Esophagus squamous epithelium (tissue), 5 donors: ENCODE measurements around the gene RHOC. TPM values are rescaled to one million over a fixed set of nuclear protein-coding genes. Genes with fewer than 3 reads are reported as not detected.

ENCODE experiments used
- DNase-seq: peaks from one replicate; lab custom pipeline; 2025; lab: John Stamatoyannopoulos, UW
- H3K27ac ChIP-seq, 4 donors: fragments of 200-600 bp; sonication (generic); one replicate each; pipeline ENCODE4 v1.5.1; 2016 to 2019; ENCODE audit warnings: mild to moderate bottlenecking in 1 of 4
- H3K27me3 ChIP-seq, 4 donors: fragments of 200-600 bp; sonication (generic); 1 replicate in 3 of 4; 2 replicates in 1 of 4; pipeline versions ENCODE4 v1.5.1 to v1.6.0; 2017 to 2021; ENCODE audit warnings: antibody characterized with exemption in 1 of 4
- H3K36me3 ChIP-seq, 3 donors: fragments of 200-600 bp; sonication (generic); one replicate each; pipeline ENCODE4 v1.5.1; 2016 to 2019
- H3K4me1 ChIP-seq, 3 donors: fragments of 200-600 bp; sonication (generic); one replicate each; pipeline ENCODE4 v1.5.1; 2017 to 2019
- H3K4me3 ChIP-seq, 4 donors: fragments of 200-600 bp; sonication (generic); 1 replicate in 3 of 4; 2 replicates in 1 of 4; pipeline ENCODE4 v1.5.1; 2016 to 2019; ENCODE audit warnings: mild to moderate bottlenecking in 2 of 4, moderate library complexity in 1 of 4
- H3K9me3 ChIP-seq, 3 donors: fragments of 200-600 bp; sonication (generic); one replicate each; pipeline ENCODE4 v1.5.1; 2016 to 2019
- POLR2A ChIP-seq, 4 donors: fragments of 450-650 bp; IDR thresholded peaks; one replicate each; pipeline ENCODE4 v1.6.1; 2017; ENCODE audit warnings: antibody characterized with exemption in 4 of 4, mild to moderate bottlenecking in 4 of 4, moderate library complexity in 3 of 4
- WGBS, 2 donors: methylation state at CpG; one replicate each; pipeline ENCODE4 v1.1.5; 2018; 5-methylcytosine and 5-hydroxymethylcytosine counted together
- intact Hi-C: fragments of 100-400 bp; cut with DNase I; formaldehyde crosslinking; loops from one replicate; pipeline ENCODE4 v1.15.0; 2022
- total RNA-seq, 4 donors: library from RNA; depleted of rRNA; stranded (reverse); fragments of >200 nt; gene quantifications; one replicate each; pipeline ENCODE4 v1.1.0, GENCODE V29; 2016
- TF ChIP-seq, protein P1 (sequence below), 6 experiments: fragments of 450-650 bp in 4 of 6; fragments of 200-600 bp in 2 of 6; sonication (generic) in 2 of 6; IDR thresholded peaks; one replicate each; pipeline ENCODE4 v1.5.1; 2016 to 2019; ENCODE audit warnings: antibody characterized with exemption in 6 of 6, mild to moderate bottlenecking in 4 of 6, moderate library complexity in 4 of 6
- donor health status: DM: yes; HTN: yes; CAD: no.

The RHOC gene
- total RNA-seq, 4 donors from 2014 or later = 49.9 to 108 (median 78.0) TPM

- H3K27me3 ChIP-seq = no peaks in the 10 kb centered on the region
- DNase-seq = no peak
- H3K9me3 ChIP-seq = no peaks in the 10 kb centered on the region
- WGBS, 2 donors = 89 to 100% methylated on average over 2 to 5 of the region's 9 CpGs
- no peak overlapping the region for H3K4me3 ChIP-seq
- H3K36me3 ChIP-seq = peaks cover 34 to 98% (median 39%) of the 10 kb centered on the region in 3 donors
- H3K27ac ChIP-seq = no peak overlapping the region
- peaks cover 8 to 22% (median 11%) of the 10 kb centered on the region in 3 donors for H3K4me1 ChIP-seq
- intact Hi-C loops = no loop called here
- TF ChIP-seq POLR2A (IDR thresholded peaks at IDR 0.05) = no peak
- TF ChIP-seq, protein P1, sequence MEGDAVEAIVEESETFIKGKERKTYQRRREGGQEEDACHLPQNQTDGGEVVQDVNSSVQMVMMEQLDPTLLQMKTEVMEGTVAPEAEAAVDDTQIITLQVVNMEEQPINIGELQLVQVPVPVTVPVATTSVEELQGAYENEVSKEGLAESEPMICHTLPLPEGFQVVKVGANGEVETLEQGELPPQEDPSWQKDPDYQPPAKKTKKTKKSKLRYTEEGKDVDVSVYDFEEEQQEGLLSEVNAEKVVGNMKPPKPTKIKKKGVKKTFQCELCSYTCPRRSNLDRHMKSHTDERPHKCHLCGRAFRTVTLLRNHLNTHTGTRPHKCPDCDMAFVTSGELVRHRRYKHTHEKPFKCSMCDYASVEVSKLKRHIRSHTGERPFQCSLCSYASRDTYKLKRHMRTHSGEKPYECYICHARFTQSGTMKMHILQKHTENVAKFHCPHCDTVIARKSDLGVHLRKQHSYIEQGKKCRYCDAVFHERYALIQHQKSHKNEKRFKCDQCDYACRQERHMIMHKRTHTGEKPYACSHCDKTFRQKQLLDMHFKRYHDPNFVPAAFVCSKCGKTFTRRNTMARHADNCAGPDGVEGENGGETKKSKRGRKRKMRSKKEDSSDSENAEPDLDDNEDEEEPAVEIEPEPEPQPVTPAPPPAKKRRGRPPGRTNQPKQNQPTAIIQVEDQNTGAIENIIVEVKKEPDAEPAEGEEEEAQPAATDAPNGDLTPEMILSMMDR (IDR thresholded peaks at IDR 0.05) = no peak
These were observed 11.7 kb downstream of the RHOC start for GRCh38 chr1:112695276-112695675.

DNA sequence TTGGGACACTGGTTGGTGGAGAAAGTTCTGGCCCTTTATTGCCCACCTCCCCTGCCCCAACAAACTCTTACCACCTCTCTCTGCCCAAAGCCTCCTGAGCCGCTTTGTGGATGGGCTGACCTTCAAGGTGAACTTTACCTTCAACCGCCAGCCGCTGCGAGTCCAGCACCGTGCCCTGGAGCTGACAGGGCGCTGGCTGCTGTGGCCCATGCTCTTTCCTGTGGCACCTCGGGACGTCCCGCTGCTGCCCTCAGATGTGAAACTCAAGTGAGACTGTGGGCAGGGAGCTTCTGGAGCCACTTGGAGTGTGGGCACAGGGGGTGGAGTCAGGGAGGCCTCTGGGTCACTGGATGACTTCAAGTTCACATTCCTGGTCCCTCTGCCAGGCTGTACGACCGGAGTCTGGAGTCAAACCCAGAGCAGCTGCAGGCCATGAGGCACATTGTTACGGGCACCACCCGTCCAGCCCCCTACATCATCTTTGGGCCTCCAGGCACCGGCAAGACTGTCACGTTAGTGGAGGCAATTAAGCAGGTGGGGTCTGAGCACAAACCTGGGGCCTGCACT lies 12.5 kb downstream of the RHOC start:
- DNase-seq = no peak
- Histone ChIP-seq H3K4me1 (peaks cover 0 to 14% (median 2%) of the 10 kb centered on the region in 3 donors), H3K4me3 (no peak overlapping the region), H3K27ac (no peak overlapping the region), H3K36me3 (peaks cover 34 to 98% (median 45%) of the 10 kb centered on the region in 3 donors), H3K27me3 (no peaks in the 10 kb centered on the region), H3K9me3 (no peaks in the 10 kb centered on the region)
- TF ChIP-seq, protein P1 (IDR thresholded peaks at IDR 0.05) = no peak
- no peak for TF ChIP-seq POLR2A (IDR thresholded peaks at IDR 0.05)
- 94 to 100% methylated on average over 3 to 10 of the region's 15 CpGs for WGBS, 2 donors
- intact Hi-C loops = no loop called here

GRCh38 chr1:112693821-112694220 lies 13.1 kb downstream of the RHOC start:
- Histone ChIP-seq H3K4me3 (no peak overlapping the region), H3K27me3 (no peaks in the 10 kb centered on the region), H3K9me3 (no peaks in the 10 kb centered on the region), H3K36me3 (peaks cover 34 to 99% (median 45%) of the 10 kb centered on the region in 3 donors), H3K27ac (no peak overlapping the region), H3K4me1 (peaks cover 0 to 11% (median 0%) of the 10 kb centered on the region in 3 donors)
- WGBS, 2 donors = 92% methylated on average over 2 of the region's 6 CpGs; no CpG with 5 or more reads in 1 of the 2 donors
- intact Hi-C loops = no loop called here
- TF ChIP-seq, protein P1 (IDR thresholded peaks at IDR 0.05) = no peak
- no peak for TF ChIP-seq POLR2A (IDR thresholded peaks at IDR 0.05)
- no peak for DNase-seq

DNA sequence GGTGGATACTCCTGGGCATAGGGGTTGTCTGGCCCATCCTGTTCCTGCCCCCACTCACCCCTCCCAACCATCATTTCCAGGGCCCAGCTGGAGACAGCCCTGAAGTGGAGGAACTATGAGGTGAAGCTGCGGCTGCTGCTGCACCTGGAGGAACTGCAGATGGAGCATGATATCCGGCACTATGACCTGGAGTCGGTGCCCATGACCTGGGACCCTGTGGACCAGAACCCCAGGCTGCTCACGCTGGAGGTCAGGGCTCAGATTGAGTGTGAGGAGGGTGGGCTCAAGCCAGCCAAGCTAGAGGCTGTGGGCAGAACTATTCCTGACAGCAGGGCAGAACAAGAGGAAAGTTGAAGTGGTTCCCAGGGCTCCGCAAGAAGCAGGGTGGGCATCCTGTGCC lies 14.2 kb downstream of the RHOC start:
- Histone ChIP-seq H3K9me3 (no peaks in the 10 kb centered on the region), H3K27ac (no peak overlapping the region), H3K4me1 (peaks cover 4 to 15% (median 9%) of the 10 kb centered on the region in 3 donors), H3K27me3 (no peaks in the 10 kb centered on the region), H3K4me3 (no peak overlapping the region), H3K36me3 (peaks cover 28 to 88% (median 39%) of the 10 kb centered on the region in 3 donors)
- WGBS, 2 donors = 100% methylated on average over 1 of the region's 5 CpGs
- DNase-seq = no peak
- intact Hi-C loops = no loop called here
- TF ChIP-seq POLR2A (IDR thresholded peaks at IDR 0.05) = no peak
- TF ChIP-seq, protein P1 (IDR thresholded peaks at IDR 0.05) = no peak

DNA sequence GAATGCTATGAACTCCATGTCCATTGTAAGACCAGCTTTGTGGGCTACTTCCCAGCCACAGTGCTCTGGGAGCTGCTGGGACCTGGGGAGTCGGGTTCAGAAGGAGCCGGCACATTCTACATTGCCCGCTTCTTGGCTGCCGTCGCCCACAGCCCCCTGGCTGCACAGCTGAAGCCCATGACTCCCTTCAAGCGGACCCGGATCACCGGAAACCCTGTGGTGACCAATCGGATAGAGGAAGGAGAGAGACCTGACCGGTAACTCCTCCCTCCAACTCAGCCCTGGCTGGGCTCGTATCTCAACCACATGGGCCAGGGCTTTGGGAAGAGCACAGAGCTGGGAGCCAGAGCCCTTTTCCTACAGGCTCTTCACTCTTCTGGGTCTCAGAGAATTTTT lies 17.1 kb downstream of the RHOC start:
- WGBS, 2 donors = 79 to 90% methylated on average over 2 to 4 of the region's 11 CpGs
- Histone ChIP-seq H3K36me3 (peaks cover 19 to 59% (median 31%) of the 10 kb centered on the region in 3 donors), H3K9me3 (no peaks in the 10 kb centered on the region), H3K4me1 (peaks cover 11 to 34% (median 13%) of the 10 kb centered on the region in 3 donors), H3K27ac (no peak overlapping the region), H3K4me3 (no peak overlapping the region), H3K27me3 (no peaks in the 10 kb centered on the region)
- no peak for TF ChIP-seq POLR2A (IDR thresholded peaks at IDR 0.05)
- TF ChIP-seq, protein P1 (IDR thresholded peaks at IDR 0.05) = no peak
- no peak for DNase-seq
- intact Hi-C loops = no loop called here
